ENCODE results near the gene RTN4RL2.

RTN4RL2 gene

DNA sequence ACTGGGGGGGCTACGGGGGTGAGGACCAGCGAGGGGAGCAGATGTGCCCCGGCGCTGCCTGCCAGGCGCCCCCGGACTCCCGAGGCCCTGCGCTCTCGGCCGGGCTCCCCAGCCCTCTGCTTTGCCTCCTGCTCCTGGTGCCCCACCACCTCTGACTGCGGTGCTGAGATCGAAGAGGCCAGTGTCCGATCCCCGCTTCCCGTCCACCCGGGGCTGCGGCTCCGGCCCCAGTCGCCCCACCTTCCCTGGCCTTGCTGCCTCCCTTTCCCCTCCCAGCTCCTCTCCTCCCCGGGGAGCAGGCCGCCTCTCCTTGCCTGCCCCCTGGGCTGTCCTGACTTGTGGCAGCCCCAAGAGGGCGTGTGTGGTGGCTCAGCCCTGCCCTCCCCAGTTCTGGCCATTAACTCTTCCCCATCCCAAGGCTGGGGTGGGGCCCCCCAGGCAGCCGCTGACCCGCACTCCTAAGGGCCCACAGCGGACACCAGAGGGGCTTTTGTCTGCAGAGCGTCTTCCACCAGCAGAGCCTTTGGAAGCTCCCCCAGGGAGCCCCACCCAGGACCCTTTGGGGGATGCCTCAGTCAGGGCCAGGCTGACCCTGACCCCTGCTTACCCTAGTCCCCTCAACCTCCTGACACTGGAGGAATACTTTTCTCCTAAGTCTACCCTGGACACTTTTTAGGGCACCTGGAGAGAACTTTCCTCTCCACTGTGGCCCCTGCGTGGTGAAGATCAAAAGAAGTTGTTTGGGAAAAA lies 16.6 kb downstream of the RTN4RL2 start:
- Histone ChIP-seq H3K9ac (ENCODE audit: low read depth, low read length) (no peak overlapping the region; the same call in 1 of the 2 replicates), H3K27ac (ENCODE audit: low read length) (no peak overlapping the region), H3K4me3 (ENCODE audit: low read length) (peak overlapping the region; percentile 57)

DNA sequence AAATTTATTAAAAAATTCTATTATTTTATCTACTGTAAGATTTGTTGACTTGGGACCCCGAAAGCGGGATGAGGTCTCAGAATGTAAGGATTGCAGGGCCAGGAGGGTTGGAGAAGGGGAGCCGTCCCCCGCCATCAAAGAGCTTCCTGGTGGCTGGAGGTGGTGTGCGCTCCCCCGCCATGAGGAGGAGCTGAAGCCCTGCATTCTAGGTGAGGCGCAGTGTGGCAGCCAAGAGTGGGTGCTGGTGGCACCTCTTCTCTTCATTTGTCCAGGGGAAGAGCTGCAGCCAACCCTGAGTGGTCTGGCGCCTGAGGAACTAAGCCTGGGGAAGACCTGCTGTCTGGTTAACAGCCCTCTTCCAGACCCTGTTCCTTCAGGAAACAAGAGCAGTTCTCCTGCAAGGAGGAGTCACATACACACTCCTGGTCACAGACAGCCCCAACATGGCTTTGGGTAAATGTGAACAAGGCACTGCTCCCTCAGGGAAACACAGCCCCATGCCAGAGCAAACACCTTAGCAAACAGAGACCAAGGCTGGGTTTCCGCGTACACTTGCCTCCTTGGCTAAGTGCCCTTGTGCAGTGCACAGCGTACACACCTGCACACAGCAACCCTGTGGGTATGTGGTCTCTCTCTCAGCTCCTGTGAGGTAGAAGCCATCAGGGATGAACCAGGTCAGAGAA lies 17.3 kb downstream of the RTN4RL2 start:
- peaks cover 18% of the 10 kb centered on the region; the same call in 1 of the 2 replicates for H3K4me1 ChIP-seq (ENCODE audit: insufficient read depth, low read length)
- H3K27ac ChIP-seq (ENCODE audit: low read length): no peak overlapping the region
- no peaks in the 10 kb centered on the region for H3K36me3 ChIP-seq (ENCODE audit: insufficient read depth, low read depth, low read length)
- H3K27me3 ChIP-seq (ENCODE audit: insufficient read depth, low read length): peaks cover 71% of the 10 kb centered on the region
- no peak overlapping the region for H3K9ac ChIP-seq (ENCODE audit: low read depth, low read length)
- H3K9me3 ChIP-seq (ENCODE audit: insufficient read depth, low read depth, low read length): no peaks in the 10 kb centered on the region
- H3K4me3 ChIP-seq (ENCODE audit: low read length): no peak overlapping the region

More for the DNA sequence above, 16.6 kb downstream of the RTN4RL2 start:
- Histone ChIP-seq H3K9me3 (ENCODE audit: insufficient read depth, low read depth, low read length) (no peaks in the 10 kb centered on the region), H3K4me1 (ENCODE audit: insufficient read depth, low read length) (peaks cover 17% of the 10 kb centered on the region; the same call in 1 of the 2 replicates), H3K36me3 (ENCODE audit: insufficient read depth, low read depth, low read length) (no peaks in the 10 kb centered on the region), H3K27me3 (ENCODE audit: insufficient read depth, low read length) (peaks cover 63% of the 10 kb centered on the region)

DNA sequence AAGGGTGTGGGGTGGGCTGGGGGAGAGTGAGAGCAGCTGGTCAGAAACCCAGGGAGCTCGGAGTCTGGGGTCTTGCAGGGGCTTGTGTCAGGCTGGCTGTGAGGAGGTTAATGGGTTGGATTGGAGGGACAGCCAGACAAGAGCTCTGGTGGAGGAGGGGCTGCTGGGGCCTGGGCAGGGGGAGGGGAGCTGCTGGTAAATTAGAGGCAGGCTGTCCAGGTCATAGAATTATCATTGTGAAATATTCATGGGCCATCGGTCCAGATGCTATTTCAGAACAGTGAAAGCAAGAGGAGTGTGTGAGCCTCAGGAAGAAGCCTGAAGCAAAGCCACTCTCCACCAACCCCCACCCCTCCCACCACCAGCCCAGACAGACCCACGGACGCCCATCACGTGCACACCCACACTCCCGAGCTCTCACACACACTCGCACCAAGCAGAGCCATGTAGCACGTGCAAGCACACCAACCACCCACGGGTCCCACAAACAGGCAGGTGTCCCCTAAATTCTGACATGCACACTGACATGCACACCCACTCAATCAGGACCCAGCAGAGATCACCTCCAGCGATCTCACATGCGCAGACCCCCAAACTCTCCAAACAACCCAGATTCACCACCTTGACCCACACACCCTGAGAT lies 18.8 kb downstream of the RTN4RL2 start:
- Histone ChIP-seq H3K4me1 (ENCODE audit: insufficient read depth, low read length) (peaks cover 12% of the 10 kb centered on the region; the same call in 1 of the 2 replicates), H3K9ac (ENCODE audit: low read depth, low read length) (no peak overlapping the region), H3K27me3 (ENCODE audit: insufficient read depth, low read length) (peaks cover 82% of the 10 kb centered on the region)

DNA sequence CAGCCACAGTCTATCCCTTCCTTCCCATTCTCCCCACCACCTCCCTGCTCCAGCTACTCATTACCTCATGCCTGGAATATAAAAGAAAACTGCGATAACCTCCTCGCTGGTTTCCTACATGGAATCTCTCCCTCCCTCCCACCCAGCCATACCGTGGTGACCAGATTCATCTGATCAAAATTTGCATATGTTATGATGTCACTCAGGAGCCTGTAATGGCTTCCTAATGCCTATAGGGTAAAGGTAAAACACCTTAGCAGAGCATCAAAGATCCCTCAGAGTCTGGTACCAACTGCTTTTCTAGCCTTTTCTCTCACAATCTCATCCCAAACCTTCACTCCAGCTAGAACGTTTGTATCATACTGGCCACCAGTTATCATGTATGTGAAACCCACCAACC lies 19.6 kb downstream of the RTN4RL2 start:
- peaks cover 77% of the 10 kb centered on the region for H3K27me3 ChIP-seq (ENCODE audit: insufficient read depth, low read length)
- no peak overlapping the region for H3K9ac ChIP-seq (ENCODE audit: low read depth, low read length)
- no peaks in the 10 kb centered on the region for H3K9me3 ChIP-seq (ENCODE audit: insufficient read depth, low read depth, low read length)
- H3K4me1 ChIP-seq (ENCODE audit: insufficient read depth, low read length): peaks cover 6% of the 10 kb centered on the region; the same call in 1 of the 2 replicates
- no peaks in the 10 kb centered on the region; the same call in 1 of the 2 replicates for H3K36me3 ChIP-seq (ENCODE audit: insufficient read depth, low read depth, low read length)
- H3K27ac ChIP-seq (ENCODE audit: low read length): no peak overlapping the region
- H3K4me3 ChIP-seq (ENCODE audit: low read length): no peak overlapping the region

More for the DNA sequence above, 18.8 kb downstream of the RTN4RL2 start:
- H3K4me3 ChIP-seq (ENCODE audit: low read length): no peak overlapping the region
- H3K36me3 ChIP-seq (ENCODE audit: insufficient read depth, low read depth, low read length): no peaks in the 10 kb centered on the region
- no peaks in the 10 kb centered on the region for H3K9me3 ChIP-seq (ENCODE audit: insufficient read depth, low read depth, low read length)
- no peak overlapping the region for H3K27ac ChIP-seq (ENCODE audit: low read length)

DNA sequence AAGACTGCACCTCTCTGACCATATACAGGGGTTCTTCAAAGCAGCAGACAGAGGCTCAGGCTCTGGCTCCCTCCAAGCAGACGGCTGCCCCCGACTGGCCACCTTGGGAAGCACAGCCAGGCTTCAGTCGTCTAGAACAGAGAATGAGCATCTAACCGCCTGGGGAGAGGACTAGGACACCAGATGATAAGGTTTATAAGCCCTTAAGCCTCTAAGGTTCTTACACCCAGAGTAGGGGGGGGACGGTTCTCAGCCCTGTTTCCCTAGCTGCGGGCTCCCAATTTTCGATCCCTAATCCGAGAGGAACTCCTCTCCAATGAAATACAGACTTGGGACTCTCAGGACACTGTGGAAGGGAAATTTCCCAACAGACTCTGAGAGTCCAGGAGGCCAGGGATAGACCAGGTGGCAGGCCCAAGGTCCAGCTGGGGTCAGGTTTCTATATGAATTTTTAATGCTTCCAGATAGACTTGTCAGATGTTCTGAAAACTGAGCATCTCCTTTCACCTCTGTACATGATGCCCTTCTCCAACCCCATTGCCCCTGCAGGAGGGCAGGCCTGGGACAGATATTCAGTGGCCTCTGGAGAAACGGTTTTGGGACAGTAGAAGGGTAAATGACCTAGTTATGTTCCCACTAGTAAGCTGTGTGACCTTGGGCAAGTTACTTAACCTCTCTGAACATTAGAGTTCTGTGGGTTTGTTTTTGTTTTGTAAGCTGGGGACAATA lies 20.2 kb downstream of the RTN4RL2 start:
- peaks cover 2% of the 10 kb centered on the region for H3K36me3 ChIP-seq (ENCODE audit: insufficient read depth, low read depth, low read length)
- H3K9ac ChIP-seq (ENCODE audit: low read depth, low read length): no peak overlapping the region
- peaks cover 71% of the 10 kb centered on the region for H3K27me3 ChIP-seq (ENCODE audit: insufficient read depth, low read length)
- H3K27ac ChIP-seq (ENCODE audit: low read length): no peak overlapping the region
- H3K9me3 ChIP-seq (ENCODE audit: insufficient read depth, low read depth, low read length): no peaks in the 10 kb centered on the region
- H3K4me1 ChIP-seq (ENCODE audit: insufficient read depth, low read length): peaks cover 6% of the 10 kb centered on the region; the same call in 1 of the 2 replicates
- H3K4me3 ChIP-seq (ENCODE audit: low read length): no peak overlapping the region

DNA sequence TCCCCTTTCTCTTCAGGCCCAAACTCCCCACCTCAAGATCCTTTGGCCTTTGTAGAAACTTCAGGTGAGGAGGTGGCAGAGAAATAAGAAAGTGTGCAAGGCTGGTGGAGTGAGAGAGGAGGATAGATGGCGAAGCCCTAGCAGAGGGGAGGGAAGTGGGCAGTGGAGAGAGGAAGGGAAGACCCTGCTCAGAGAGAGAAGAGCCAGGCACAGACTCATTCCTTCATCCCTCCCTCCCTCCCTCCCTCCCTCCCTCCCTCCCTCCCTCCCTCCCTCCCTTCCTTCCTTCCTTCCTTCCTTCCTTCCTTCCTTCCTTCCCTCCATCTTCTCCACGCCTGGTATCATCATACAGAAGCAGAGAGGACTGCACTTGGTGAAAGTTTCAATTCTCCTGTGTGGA lies 21.0 kb downstream of the RTN4RL2 start:
- H3K27me3 ChIP-seq (ENCODE audit: insufficient read depth, low read length): peaks cover 63% of the 10 kb centered on the region
- no peaks in the 10 kb centered on the region for H3K9me3 ChIP-seq (ENCODE audit: insufficient read depth, low read depth, low read length)
- H3K27ac ChIP-seq (ENCODE audit: low read length): no peak overlapping the region
- no peak overlapping the region for H3K4me3 ChIP-seq (ENCODE audit: low read length)
- H3K36me3 ChIP-seq (ENCODE audit: insufficient read depth, low read depth, low read length): peaks cover 7% of the 10 kb centered on the region
- no peak overlapping the region for H3K9ac ChIP-seq (ENCODE audit: low read depth, low read length)
- peaks cover 6% of the 10 kb centered on the region; the same call in 1 of the 2 replicates for H3K4me1 ChIP-seq (ENCODE audit: insufficient read depth, low read length)

DNA sequence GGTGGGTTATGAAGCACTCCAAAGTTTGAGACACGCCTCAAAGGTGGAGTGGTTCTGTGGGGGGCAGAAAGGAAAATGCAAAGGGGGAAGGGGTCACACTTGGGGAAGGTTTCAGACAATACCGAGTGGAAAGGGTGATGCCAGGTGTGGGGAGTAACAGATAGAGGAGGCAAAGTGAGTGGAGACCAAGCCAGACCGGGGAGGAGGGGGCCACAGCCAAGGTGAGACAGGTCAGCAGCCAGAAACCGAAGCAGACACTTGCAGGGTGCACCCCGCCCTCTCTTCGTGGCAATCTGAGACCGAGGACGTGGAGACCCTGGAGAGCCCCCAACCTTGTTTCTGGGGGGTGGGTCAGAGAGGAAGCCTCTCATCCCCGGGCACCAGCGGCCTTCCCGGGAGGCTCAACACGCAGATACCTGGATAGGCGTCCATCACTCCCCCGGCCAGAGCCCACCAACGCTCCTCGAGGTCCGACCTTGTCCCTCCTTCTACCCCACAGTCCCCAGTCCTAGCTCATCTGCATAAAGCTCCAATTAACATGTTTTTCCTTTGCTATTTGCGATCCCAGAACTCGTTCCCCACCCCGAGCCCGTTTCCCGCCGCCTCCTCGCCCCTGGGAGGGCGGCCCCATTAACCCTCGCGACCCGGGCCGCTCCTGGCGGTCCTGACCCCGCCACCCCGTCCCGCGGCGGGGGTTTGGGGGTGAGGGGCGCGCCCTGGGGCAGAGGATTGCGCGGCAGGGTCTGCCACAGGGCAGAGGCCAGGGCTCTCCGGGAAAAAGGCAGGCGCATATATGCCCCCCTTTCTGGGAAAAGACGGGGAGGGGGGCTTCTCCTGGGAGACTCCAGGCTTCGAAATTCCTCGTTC lies 21.8 kb downstream of the RTN4RL2 start:
- H3K4me1 ChIP-seq (ENCODE audit: insufficient read depth, low read length): peaks cover 6% of the 10 kb centered on the region; the same call in 1 of the 2 replicates
- H3K9me3 ChIP-seq (ENCODE audit: insufficient read depth, low read depth, low read length): no peaks in the 10 kb centered on the region
- H3K9ac ChIP-seq (ENCODE audit: low read depth, low read length): peak overlapping the region; percentile 60; the same call in 1 of the 2 replicates
- peaks cover 7% of the 10 kb centered on the region for H3K36me3 ChIP-seq (ENCODE audit: insufficient read depth, low read depth, low read length)
- peaks cover 55% of the 10 kb centered on the region for H3K27me3 ChIP-seq (ENCODE audit: insufficient read depth, low read length)
- no peak overlapping the region for H3K27ac ChIP-seq (ENCODE audit: low read length)
- peak overlapping the region; percentile 77 for H3K4me3 ChIP-seq (ENCODE audit: low read length)

DNA sequence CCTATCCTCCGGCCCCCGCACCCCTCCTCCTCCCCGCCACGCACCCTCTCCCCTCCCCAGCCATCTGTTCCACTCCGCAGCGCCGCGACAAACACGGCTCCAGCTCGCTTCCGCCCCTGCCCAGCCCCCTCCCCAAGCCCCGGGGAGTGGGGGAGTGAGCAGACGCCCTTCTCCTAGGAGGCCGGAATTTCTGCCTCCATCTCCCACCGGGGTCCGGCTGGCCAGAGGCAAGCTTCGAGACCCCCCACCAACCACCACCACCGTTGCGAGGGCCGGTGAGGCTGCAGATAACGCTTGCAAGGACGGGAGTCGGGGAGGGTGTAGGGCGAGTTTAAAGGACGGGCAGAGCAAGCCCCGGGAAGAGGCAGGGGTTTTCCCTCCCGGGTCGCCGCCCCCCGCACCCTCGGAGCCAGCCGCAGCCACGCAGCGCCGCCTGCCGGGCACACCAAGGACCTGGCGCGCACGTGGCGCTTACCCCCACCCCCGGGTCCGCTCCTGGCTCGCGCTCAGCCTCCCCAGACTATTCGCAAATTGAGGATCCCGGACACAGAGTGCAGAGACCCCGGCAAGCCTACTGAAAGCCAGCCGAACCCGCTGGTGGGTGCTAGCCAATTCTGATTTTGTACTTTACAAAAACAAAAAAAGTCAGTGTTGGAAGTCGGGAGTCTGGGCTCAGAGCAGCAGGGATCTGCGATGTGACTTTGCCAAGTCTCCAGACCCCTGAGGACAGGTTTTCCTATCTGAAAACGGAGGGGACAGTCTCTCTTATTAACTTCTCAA lies 22.6 kb downstream of the RTN4RL2 start:
- H3K27ac ChIP-seq (ENCODE audit: low read length): no peak overlapping the region
- peaks cover 7% of the 10 kb centered on the region for H3K36me3 ChIP-seq (ENCODE audit: insufficient read depth, low read depth, low read length)
- peaks cover 6% of the 10 kb centered on the region; the same call in 1 of the 2 replicates for H3K4me1 ChIP-seq (ENCODE audit: insufficient read depth, low read length)
- peak overlapping the region; percentile 60; the same call in 1 of the 2 replicates for H3K9ac ChIP-seq (ENCODE audit: low read depth, low read length)
- H3K4me3 ChIP-seq (ENCODE audit: low read length): peak overlapping the region; percentile 77
- H3K9me3 ChIP-seq (ENCODE audit: insufficient read depth, low read depth, low read length): no peaks in the 10 kb centered on the region
- peaks cover 47% of the 10 kb centered on the region for H3K27me3 ChIP-seq (ENCODE audit: insufficient read depth, low read length)

DNA sequence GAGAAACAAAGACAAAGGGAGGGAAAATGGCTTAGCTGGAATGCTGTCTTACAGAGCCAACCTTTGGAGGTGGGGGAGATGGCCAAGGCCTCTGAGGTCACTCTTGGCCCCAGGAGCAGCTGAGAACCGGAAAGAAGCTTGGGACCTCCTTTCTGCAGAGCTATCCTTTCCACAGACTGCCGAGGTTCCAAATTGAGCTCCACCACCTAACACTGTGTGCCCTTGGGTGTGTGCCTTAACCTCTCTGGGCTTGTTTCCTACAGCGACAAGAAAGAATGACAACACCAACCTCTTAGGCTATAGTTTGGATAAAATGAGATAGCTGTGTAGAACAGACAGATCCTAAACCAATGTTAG lies 23.2 kb downstream of the RTN4RL2 start:
- no peaks in the 10 kb centered on the region for H3K9me3 ChIP-seq (ENCODE audit: insufficient read depth, low read depth, low read length)
- peak overlapping the region; percentile 60; the same call in 1 of the 2 replicates for H3K9ac ChIP-seq (ENCODE audit: low read depth, low read length)
- H3K4me1 ChIP-seq (ENCODE audit: insufficient read depth, low read length): peaks cover 6% of the 10 kb centered on the region; the same call in 1 of the 2 replicates
- peak overlapping the region; percentile 77; the same call in 1 of the 2 replicates for H3K4me3 ChIP-seq (ENCODE audit: low read length)
- peaks cover 13% of the 10 kb centered on the region for H3K36me3 ChIP-seq (ENCODE audit: insufficient read depth, low read depth, low read length)
- H3K27me3 ChIP-seq (ENCODE audit: insufficient read depth, low read length): peaks cover 41% of the 10 kb centered on the region
- H3K27ac ChIP-seq (ENCODE audit: low read length): no peak overlapping the region

DNA sequence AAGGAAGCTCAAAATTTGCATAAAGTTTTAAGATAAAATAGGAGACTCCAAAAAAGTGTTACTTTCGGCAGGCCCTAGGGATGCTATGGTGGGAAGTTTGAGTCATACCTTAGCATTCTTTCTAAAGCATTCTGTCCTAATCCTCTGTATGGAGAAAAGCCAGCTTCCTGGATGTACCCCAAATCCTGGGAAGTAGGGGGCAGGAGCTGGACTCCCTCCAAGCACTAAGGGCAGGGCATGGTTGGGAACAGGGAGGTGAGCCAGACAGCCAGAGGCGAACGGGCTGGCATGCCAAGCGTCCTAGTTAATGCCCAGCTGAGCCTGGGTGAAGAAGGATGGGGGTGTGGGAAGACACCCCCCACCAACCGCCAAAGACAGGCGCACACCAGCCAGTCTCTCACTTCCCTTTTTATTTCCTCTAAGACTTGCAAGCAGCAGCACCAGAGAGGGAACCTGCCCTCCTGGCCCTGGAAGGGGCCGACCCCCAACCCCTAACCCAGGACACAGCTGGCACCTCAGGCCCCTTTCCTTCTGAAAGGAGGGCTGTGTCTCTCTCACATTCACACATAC lies 23.9 kb downstream of the RTN4RL2 start:
- no peak overlapping the region for H3K9ac ChIP-seq (ENCODE audit: low read depth, low read length)
- H3K36me3 ChIP-seq (ENCODE audit: insufficient read depth, low read depth, low read length): peaks cover 20% of the 10 kb centered on the region

More for the DNA sequence above, 23.9 kb downstream of the RTN4RL2 start:
- peaks cover 6% of the 10 kb centered on the region; the same call in 1 of the 2 replicates for H3K4me1 ChIP-seq (ENCODE audit: insufficient read depth, low read length)
- no peak overlapping the region for H3K27ac ChIP-seq (ENCODE audit: low read length)
- H3K9me3 ChIP-seq (ENCODE audit: insufficient read depth, low read depth, low read length): no peaks in the 10 kb centered on the region
- peaks cover 40% of the 10 kb centered on the region for H3K27me3 ChIP-seq (ENCODE audit: insufficient read depth, low read length)
- no peak overlapping the region for H3K4me3 ChIP-seq (ENCODE audit: low read length)
